GM23248 (cell line): ENCODE measurements around the gene GALNT14.
"Not testable (repeated sequence)": the region's sequence is repeated elsewhere in the genome, so short reads cannot be mapped to it uniquely, and the experiment has no call there.

ENCODE experiments used
- EZH2 ChIP-seq: fragments of 200-600 bp; sonication (generic); IDR thresholded peaks from 2 replicates; pipeline ENCODE4 v1.6.1; 2018; ENCODE audit warnings: antibody characterized with exemption, mild to moderate bottlenecking; ENCODE audit not compliant: insufficient read depth, poor library complexity, severe bottlenecking
- EZH2phosphoT487 ChIP-seq: fragments of 200-600 bp; sonication (generic); IDR thresholded peaks from 2 replicates; pipeline ENCODE4 v1.6.1; 2018; ENCODE audit warnings: antibody characterized with exemption, moderate library complexity, mild to moderate bottlenecking, low read depth; ENCODE audit not compliant: insufficient read depth

DNA sequence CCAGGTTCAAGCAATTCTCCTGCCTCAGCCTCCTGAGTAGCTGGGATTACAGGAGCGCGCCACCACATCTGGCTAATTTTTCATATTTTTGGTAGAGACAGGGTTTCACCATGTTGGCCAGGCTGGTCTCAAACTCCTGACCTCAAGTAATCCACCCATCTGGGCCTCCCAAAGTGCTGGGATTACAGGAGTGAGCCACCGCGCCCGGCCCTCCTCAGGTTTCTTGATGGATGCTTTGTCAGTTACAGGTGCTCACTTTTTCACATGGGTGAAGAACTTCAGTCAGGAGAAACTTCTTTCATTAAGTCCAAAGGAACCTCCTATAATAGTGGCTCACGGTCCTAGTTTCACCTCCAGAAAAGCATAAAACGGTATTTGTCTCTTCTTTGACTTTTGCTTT, 45.7 kb upstream of the GALNT14 start:
- not testable (repeated sequence) for TF ChIP-seq EZH2phosphoT487, EZH2
